PFSK-1 (cell line): ENCODE data around the gene ACTG1.

Experiments
- FOXP2 ChIP-seq: optimal IDR thresholded peaks from 2 replicates; pipeline ENCODE3; 2011; ENCODE audit warnings: borderline replicate concordance, control low read depth, inconsistent platforms; ENCODE audit not compliant: insufficient read depth; ENCODE audit errors: extremely low read length, extremely low read depth
- POLR2AphosphoS5 ChIP-seq: IDR thresholded peaks from 2 replicates; pipeline ENCODE4 v1.6.1; 2012; ENCODE audit warnings: low read depth, mild to moderate bottlenecking, control low read depth, low read length, moderate library complexity
- SIN3A ChIP-seq: IDR thresholded peaks from 2 replicates; pipeline ENCODE4 v1.6.1; 2012; ENCODE audit warnings: mild to moderate bottlenecking, low read length, moderate library complexity, borderline replicate concordance; ENCODE audit not compliant: insufficient read depth
- TAF1 ChIP-seq: IDR thresholded peaks from 2 replicates; pipeline ENCODE4 v1.6.1; 2012; ENCODE audit warnings: low read length, control low read depth, borderline replicate concordance; ENCODE audit not compliant: insufficient read depth
- TF ChIP-seq, protein P1 (sequence below), 2 experiments: IDR thresholded peaks; 2 replicates each; pipeline versions ENCODE4 v1.6.1 to v1.8.0; 2011 to 2012; ENCODE audit warnings: low read depth in 2 of 2, low read length in 2 of 2, control low read depth in 1 of 2, inconsistent platforms in 1 of 2, mild to moderate bottlenecking in 1 of 2, moderate library complexity in 1 of 2; ENCODE audit not compliant: insufficient read depth in 1 of 2

The ACTG1 gene

DNA sequence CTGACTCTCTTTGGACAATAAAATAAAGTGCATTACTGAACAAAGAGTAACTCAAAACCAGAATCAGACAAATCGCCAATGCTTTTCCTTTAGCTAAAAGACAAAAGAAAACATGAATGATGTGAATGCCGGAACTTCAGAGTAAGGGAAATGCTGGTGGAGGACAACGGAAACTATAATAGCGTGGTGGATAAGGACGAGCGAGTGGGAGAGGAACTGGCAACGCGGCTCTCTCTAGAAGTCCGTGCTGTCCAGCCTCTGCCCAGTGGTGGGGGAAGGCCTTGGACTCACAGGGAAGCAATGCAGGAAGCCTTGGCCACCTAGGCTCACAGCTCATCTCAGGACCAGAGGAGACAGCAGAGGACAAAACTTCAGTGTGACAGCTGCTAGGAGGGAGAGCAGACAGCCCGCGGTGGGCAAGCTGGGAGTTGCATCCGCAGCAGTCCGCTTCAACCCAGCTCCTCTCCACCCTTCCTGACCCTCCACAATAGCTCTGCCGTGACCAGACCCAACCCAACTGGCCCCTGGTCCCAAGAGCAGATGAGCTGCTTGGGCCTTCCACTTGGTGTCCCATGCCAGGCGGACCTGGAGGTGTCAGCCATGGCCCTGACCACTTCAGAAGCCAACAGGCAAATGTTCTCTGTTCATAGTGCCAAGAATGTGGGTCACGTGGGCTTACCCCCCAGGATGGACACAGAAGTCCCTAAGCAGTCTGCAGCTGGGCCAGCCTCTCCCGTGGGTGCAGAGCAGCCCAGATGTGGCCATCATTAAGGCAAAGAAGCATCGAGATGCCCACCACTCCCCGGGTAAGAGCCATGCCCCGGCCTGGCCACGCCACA is 44.9 kb upstream of the ACTG1 start:
- TF ChIP-seq POLR2AphosphoS5 (no peak), TAF1 (no peak), SIN3A (no peak), FOXP2 (no peak)
- TF ChIP-seq, protein P1, sequence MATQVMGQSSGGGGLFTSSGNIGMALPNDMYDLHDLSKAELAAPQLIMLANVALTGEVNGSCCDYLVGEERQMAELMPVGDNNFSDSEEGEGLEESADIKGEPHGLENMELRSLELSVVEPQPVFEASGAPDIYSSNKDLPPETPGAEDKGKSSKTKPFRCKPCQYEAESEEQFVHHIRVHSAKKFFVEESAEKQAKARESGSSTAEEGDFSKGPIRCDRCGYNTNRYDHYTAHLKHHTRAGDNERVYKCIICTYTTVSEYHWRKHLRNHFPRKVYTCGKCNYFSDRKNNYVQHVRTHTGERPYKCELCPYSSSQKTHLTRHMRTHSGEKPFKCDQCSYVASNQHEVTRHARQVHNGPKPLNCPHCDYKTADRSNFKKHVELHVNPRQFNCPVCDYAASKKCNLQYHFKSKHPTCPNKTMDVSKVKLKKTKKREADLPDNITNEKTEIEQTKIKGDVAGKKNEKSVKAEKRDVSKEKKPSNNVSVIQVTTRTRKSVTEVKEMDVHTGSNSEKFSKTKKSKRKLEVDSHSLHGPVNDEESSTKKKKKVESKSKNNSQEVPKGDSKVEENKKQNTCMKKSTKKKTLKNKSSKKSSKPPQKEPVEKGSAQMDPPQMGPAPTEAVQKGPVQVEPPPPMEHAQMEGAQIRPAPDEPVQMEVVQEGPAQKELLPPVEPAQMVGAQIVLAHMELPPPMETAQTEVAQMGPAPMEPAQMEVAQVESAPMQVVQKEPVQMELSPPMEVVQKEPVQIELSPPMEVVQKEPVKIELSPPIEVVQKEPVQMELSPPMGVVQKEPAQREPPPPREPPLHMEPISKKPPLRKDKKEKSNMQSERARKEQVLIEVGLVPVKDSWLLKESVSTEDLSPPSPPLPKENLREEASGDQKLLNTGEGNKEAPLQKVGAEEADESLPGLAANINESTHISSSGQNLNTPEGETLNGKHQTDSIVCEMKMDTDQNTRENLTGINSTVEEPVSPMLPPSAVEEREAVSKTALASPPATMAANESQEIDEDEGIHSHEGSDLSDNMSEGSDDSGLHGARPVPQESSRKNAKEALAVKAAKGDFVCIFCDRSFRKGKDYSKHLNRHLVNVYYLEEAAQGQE (IDR thresholded peaks at IDR 0.05; ENCODE audit: insufficient read depth in 1 of 2, low read depth in 2 of 2, low read length in 2 of 2), result no peak

DNA sequence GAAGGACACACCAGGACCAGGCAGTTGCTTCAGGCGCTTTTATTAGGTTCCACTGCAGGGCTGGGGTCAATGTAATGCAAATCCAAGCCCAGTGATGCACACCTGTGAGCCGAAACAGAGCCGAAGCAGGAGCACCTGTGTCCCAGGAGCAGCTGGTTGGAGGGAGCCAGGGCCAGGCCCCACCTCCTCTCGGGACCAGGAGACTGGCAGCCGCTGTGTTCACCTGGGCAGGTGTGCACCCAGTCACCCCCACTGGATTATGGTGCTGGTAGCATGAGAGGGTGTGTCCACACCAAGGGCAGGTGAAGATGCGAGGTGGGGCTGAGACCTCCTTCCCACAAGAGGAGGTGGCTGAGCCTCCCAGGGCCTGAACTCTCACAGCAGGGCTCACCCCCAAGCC is 44.3 kb upstream of the ACTG1 start:
- TF ChIP-seq TAF1, result no peak
- no peak; the same call in 1 of the 2 replicates for TF ChIP-seq POLR2AphosphoS5
- TF ChIP-seq FOXP2, result no peak
- TF ChIP-seq, protein P1 (IDR thresholded peaks at IDR 0.05; ENCODE audit: insufficient read depth in 1 of 2, low read depth in 2 of 2, low read length in 2 of 2), result no peak
- no peak for TF ChIP-seq SIN3A

DNA sequence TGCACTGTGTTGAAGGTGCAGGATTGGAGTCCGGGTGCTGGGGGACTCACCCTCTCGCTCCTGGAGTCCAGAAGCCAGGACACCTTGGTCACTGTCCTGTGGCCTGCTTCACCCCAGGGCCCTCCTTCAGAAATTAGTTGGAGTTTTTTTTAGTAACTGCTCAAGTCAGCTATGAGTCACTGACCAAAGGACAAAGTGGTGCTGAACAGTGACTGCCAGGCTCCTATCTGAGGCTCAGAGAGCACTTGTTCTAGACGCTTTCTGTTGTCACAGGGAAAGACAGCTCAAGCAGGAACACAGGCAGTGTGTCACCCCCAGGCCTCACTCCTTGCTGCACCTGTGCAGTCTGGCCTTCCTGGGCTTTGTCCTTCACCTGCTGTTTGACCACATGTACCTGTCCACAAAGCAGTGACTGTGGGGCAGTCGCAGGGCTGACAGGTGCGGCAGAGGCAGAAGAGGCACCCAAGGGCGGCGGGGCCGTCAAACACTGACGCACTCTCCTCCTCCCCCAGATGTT is 43.6 kb upstream of the ACTG1 start:
- TF ChIP-seq TAF1, result no peak
- no peak for TF ChIP-seq SIN3A
- no peak for TF ChIP-seq POLR2AphosphoS5
- TF ChIP-seq, protein P1 (IDR thresholded peaks at IDR 0.05; ENCODE audit: insufficient read depth in 1 of 2, low read depth in 2 of 2, low read length in 2 of 2), result no peak
- TF ChIP-seq FOXP2, result no peak

DNA sequence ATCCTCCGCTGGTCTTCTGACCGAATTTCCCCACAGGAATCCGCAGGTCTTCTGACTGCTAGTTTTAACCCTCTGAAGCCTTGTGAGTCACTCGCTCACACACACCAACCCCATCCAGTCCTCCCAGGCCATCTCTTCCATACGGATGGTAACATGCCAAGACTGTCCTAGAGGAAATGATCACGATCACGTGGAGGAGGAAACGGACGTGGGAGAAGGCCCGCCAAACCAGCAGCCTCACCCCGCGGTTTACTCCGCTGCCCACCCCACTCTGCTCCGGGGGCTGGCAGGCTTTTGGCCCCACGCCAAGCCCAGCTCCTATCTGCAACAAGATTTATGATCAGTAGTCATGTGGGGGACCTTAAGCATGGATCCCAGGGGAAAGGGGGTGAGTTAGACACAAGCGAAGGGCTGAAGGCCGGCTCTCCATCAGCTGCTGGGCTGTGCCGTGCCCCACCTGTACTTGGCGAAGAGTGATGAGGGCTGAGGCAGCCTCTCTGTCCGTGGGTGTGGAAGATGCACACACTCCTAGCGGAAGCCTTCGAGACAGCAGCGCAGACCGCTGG is 41.1 kb upstream of the ACTG1 start:
- TF ChIP-seq FOXP2, result peak; percentile 63
- TF ChIP-seq, protein P1 (IDR thresholded peaks at IDR 0.05; ENCODE audit: insufficient read depth in 1 of 2, low read depth in 2 of 2, low read length in 2 of 2), result peak in 1 of 2 experiments; percentile 51; a peak in 1 of 4 replicates
- peak; percentile 64; the same call in 1 of the 2 replicates for TF ChIP-seq TAF1
- no peak for TF ChIP-seq SIN3A
